WTC11 (cell line): ENCODE results near the gene NFKBIE. TPM values are rescaled to one million over a fixed set of nuclear protein-coding genes. Genes with fewer than 3 reads are reported as not detected.
A peak's percentile ranks its signal among the peaks of the same experiment; 100 is the strongest.

ENCODE experiments used
- ATAC-seq: fragments of 200-7000 bp; cut with Tn5 transposase; 2 replicates; pipeline ENCODE4 v1.10.0; 2021; ENCODE audit warnings: mild to moderate bottlenecking, moderate library complexity
- CTCF ChIA-PET: fragments of 300-600 bp; sonication (Branson Sonifier 250); formaldehyde crosslinking; loops from one replicate; lab custom pipeline; 2021; ENCODE audit warnings: antibody characterized with exemption; lab: Charles Lee
- POLR2A ChIA-PET: fragments of 350-600 bp; sonication (Branson Sonifier 250); formaldehyde crosslinking; loops from one replicate; lab custom pipeline; 2021; ENCODE audit warnings: antibody characterized with exemption; lab: Charles Lee
- DNase-seq: peaks from one replicate; pipeline ENCODE4 v3.0.0; 2021; ENCODE audit warnings: low spot score
- H3K27ac Mint-ChIP-seq: 2 replicates; pipeline ENCODE4 v1.8.0; 2021; ENCODE audit warnings: mixed read lengths
- H3K27me3 Mint-ChIP-seq: 2 replicates; pipeline ENCODE4 v1.8.0; 2021; ENCODE audit warnings: low read depth, mild to moderate bottlenecking, moderate library complexity, mixed read lengths
- H3K36me3 Mint-ChIP-seq: 2 replicates; pipeline ENCODE4 v1.8.0; 2021; ENCODE audit warnings: mixed read lengths
- H3K4me1 Mint-ChIP-seq: 2 replicates; pipeline ENCODE4 v1.8.0; 2022; ENCODE audit warnings: mixed read lengths
- H3K4me3 Mint-ChIP-seq: 2 replicates; pipeline ENCODE4 v1.8.0; 2021; ENCODE audit warnings: mild to moderate bottlenecking, moderate library complexity, mixed read lengths
- H3K9me3 Mint-ChIP-seq: 2 replicates; pipeline ENCODE4 v1.8.0; 2021; ENCODE audit warnings: mixed read lengths
- AFF4 ChIP-seq: sonication (generic); formaldehyde crosslinking; IDR thresholded peaks from 2 replicates; pipeline ENCODE4 v1.8.1; 2023; ENCODE audit warnings: mild to moderate bottlenecking, missing genetic modification reagents, borderline replicate concordance
- AR ChIP-seq: fragments of 250-450 bp; sonication (Bioruptor Pico); IDR thresholded peaks from 2 replicates; pipeline ENCODE4 v1.9.0; 2021; ENCODE audit warnings: mild to moderate bottlenecking
- CDX4 ChIP-seq: fragments of 250-450 bp; sonication (Bioruptor Pico); IDR thresholded peaks from 2 replicates; pipeline ENCODE4 v1.9.0; 2021; ENCODE audit warnings: moderate library complexity, mild to moderate bottlenecking, inconsistent platforms, borderline replicate concordance
- ETV6 ChIP-seq: sonication (generic); formaldehyde crosslinking; IDR thresholded peaks from 2 replicates; pipeline ENCODE4 v1.8.1; 2022; ENCODE audit warnings: mild to moderate bottlenecking, missing genetic modification reagents
- HMGA2 ChIP-seq: fragments of 250-450 bp; sonication (Bioruptor Pico); IDR thresholded peaks from 2 replicates; pipeline ENCODE4 v1.4.0; 2021; ENCODE audit warnings: mild to moderate bottlenecking, moderate library complexity
- NR3C1 ChIP-seq: sonication (generic); formaldehyde crosslinking; conservative IDR thresholded peaks from 2 replicates; pipeline ENCODE4 v1.8.1; 2023; ENCODE audit warnings: low read depth, mild to moderate bottlenecking, missing genetic modification reagents
- PRDM15 ChIP-seq: sonication (generic); formaldehyde crosslinking; IDR thresholded peaks from 2 replicates; pipeline ENCODE4 v1.8.0; 2022; ENCODE audit warnings: missing genetic modification reagents
- PRRX2 ChIP-seq: fragments of 250-450 bp; sonication (Bioruptor Pico); IDR thresholded peaks from 2 replicates; pipeline ENCODE4 v1.8.0; 2021; ENCODE audit warnings: mild to moderate bottlenecking
- RELA ChIP-seq: sonication (generic); formaldehyde crosslinking; IDR thresholded peaks from 2 replicates; pipeline ENCODE4 v1.8.1; 2022; ENCODE audit warnings: missing genetic modification reagents, mild to moderate bottlenecking, borderline replicate concordance
- SP1 ChIP-seq: sonication (generic); formaldehyde crosslinking; conservative IDR thresholded peaks from 2 replicates; pipeline ENCODE4 v1.8.1; 2022; ENCODE audit warnings: missing genetic modification reagents
- TCF7 ChIP-seq: sonication (generic); formaldehyde crosslinking; IDR thresholded peaks from 2 replicates; pipeline ENCODE4 v1.8.0; 2022; ENCODE audit warnings: mild to moderate bottlenecking, low read depth, missing genetic modification reagents, moderate library complexity
- ZNF138 ChIP-seq: sonication (generic); formaldehyde crosslinking; conservative IDR thresholded peaks from 2 replicates; pipeline ENCODE4 v1.8.1; 2022; ENCODE audit warnings: mild to moderate bottlenecking, moderate library complexity, missing genetic modification reagents
- ZNF532 ChIP-seq: fragments of 250-450 bp; sonication (Bioruptor Pico); IDR thresholded peaks from 2 replicates; pipeline ENCODE4 v1.9.0; 2021; ENCODE audit warnings: mild to moderate bottlenecking, borderline replicate concordance
- total RNA-seq: library from RNA; stranded (reverse); gene quantifications from 3 replicates; pipeline ENCODE4 v1.2.3, GENCODE V29; 2021

Gene NFKBIE
- total RNA-seq, 1 experiment from 2014 or later: 10.3 TPM

- H3K36me3 Mint-ChIP-seq: no peaks in the 10 kb centered on the region
- peak; percentile 74 for TF ChIP-seq PRDM15 (CRISPR knock-in tag)
- TF ChIP-seq AR (CRISPR knock-in tag): no peak
- 0 out of 2 replicates have a peak, but pooled peaks have one; percentile 46 for TF ChIP-seq ETV6 (CRISPR knock-in tag)
- peak; percentile 42; the same call in 1 of the 2 replicates for TF ChIP-seq SP1
- TF ChIP-seq HMGA2 (CRISPR knock-in tag): no peak
- TF ChIP-seq CDX4 (CRISPR knock-in tag): no peak
- TF ChIP-seq ZNF532 (CRISPR knock-in tag): no peak
- no peak for TF ChIP-seq TCF7 (CRISPR knock-in tag)
- TF ChIP-seq PRRX2 (CRISPR knock-in tag): no peak
- TF ChIP-seq NR3C1: no peak
- H3K27me3 Mint-ChIP-seq: no peaks in the 10 kb centered on the region
- ChIA-PET POLR2A (interaction anchor here (0.9 to 2.7 kb wide), 5 partner anchors 11 to 30 kb away, joined by 4 to 14 read pairs (median 8); partner anchors contain the start of gene HSP90AB1), CTCF (interaction anchor here (0.8 to 2.5 kb wide), 6 partner anchors 9 to 44 kb away, joined by 3 to 13 read pairs (median 5); no protein-coding TSS in a partner anchor)
- H3K9me3 Mint-ChIP-seq: no peaks in the 10 kb centered on the region
- peaks cover 40% of the 10 kb centered on the region for H3K4me1 Mint-ChIP-seq
- H3K27ac Mint-ChIP-seq: peak within 1 kb of the TSS; percentile 99
- DNase-seq (peak; percentile 70), ATAC-seq (peak; percentile 48)
- peak within 1 kb of the TSS; percentile 53 for H3K4me3 Mint-ChIP-seq
Observed at GRCh38 chr6:44216677-44217331, 48.5 kb downstream of the NFKBIE start, which contains the start of gene MYMX. MYMX (plus strand) TSS chr6:44216926; CDS start chr6:44217472, 546 bp downstream.

GRCh38 chr6:44214307-44214706 is 51.0 kb downstream of the NFKBIE start:
- TF ChIP-seq ZNF138 (CRISPR knock-in tag) (no peak), PRRX2 (CRISPR knock-in tag) (no peak), AFF4 (CRISPR knock-in tag) (no peak), RELA (no peak)

More at GRCh38 chr6:44214307-44214706, 51.0 kb downstream of the NFKBIE start:
- DNase-seq: no peak
- Mint-ChIP-seq H3K4me3 (no peak overlapping the region), H3K27ac (peak overlapping the region; percentile 0; the same call in 1 of the 2 replicates), H3K27me3 (no peaks in the 10 kb centered on the region), H3K4me1 (peaks cover 27% of the 10 kb centered on the region), H3K36me3 (no peaks in the 10 kb centered on the region), H3K9me3 (no peaks in the 10 kb centered on the region)
- no peak for ATAC-seq
- POLR2A ChIA-PET: no interaction called here
- CTCF ChIA-PET: interaction anchor here (1.1 to 1.7 kb wide), 3 partner anchors 9 to 41 kb away, joined by 4 to 5 read pairs (median 4); partner anchors contain the start of gene SLC29A1
